ENCODE data around the gene PCBP3. TPM values are rescaled to one million over a fixed set of nuclear protein-coding genes. Genes with fewer than 3 reads are reported as not detected.

Gene PCBP3
- total and polyA plus RNA-seq, 2 of the 8 experiments (the other 6 are each of a cell fraction or from before 2014, with no cell fraction given), result 3.5 to 6.3 TPM

DNA sequence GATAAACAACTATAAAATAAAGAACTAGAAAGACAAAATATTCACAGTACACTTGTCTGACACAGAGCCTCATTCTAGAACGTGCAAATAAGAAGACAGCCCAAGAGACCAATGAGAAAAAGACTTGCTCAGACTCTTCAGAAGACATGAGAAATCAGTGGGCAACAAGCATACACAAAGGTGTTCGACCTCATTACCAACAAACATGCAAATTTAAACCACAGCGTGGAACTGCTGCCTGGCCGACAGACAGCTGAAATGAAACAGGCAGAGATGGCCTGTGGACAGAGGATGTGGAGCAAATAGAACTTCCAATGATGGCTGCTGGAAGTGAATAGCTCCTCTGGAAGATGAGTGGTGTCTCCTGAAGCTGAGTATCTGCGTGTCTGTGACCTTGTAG is 315.7 kb downstream of the PCBP3 start:
- no peak overlapping the region for H3K14ac ChIP-seq (ENCODE audit: insufficient read length)
- no peak overlapping the region for H2BK120ac ChIP-seq (replicated peaks; ENCODE audit: low read depth, low read length)
- H3K23ac ChIP-seq (ENCODE audit: insufficient read length), result no peak overlapping the region
- ChIA-PET CTCF (ENCODE audit: partially characterized antibody) (interaction anchor here (1.2 to 1.6 kb wide), 2 partner anchors 14 to 184 kb away, joined by 3 to 4 read pairs; no protein-coding TSS in a partner anchor), POLR2A (ENCODE audit: partially characterized antibody) (no interaction called here)
- H3K9me3 ChIP-seq (ENCODE audit: insufficient read depth in 2 of 2, low read depth in 1 of 2, low read length in 1 of 2), result peaks cover 36 to 46% of the 10 kb centered on the region in 2 experiments
- no peak for DNase-seq (ENCODE audit: low read depth in 1 of 2, low spot score in 2 of 2)
- no peak overlapping the region for H3K27ac ChIP-seq (ENCODE audit: low read depth, low read length)
- H2AFZ ChIP-seq (ENCODE audit: low read length), result no peak overlapping the region
- H3K4me1 ChIP-seq (replicated peaks in 1 of 4; ENCODE audit: control insufficient read depth in 3 of 4, insufficient read depth in 4 of 4, low read length in 3 of 4), result no peaks in the 10 kb centered on the region; a peak in 1 of 7 replicates
- no peaks in the 10 kb centered on the region for H3K36me3 ChIP-seq (ENCODE audit: control insufficient read depth in 2 of 4, insufficient read depth in 4 of 4, low read length in 3 of 4)
- H2BK12ac ChIP-seq (ENCODE audit: low read depth, low read length), result no peak overlapping the region
- no peaks in the 10 kb centered on the region for H3K79me2 ChIP-seq (ENCODE audit: control insufficient read depth in 1 of 2, insufficient read depth in 2 of 2, low read length in 2 of 2)
- H3K9ac ChIP-seq (replicated peaks in 1 of 4; ENCODE audit: extremely low read depth in 1 of 4, low read depth in 3 of 4, low read length in 3 of 4), result no peak overlapping the region
- no peak for FAIRE-seq
- WGBS, 2 experiments (ENCODE audit: extremely low coverage in 1 of 2, insufficient coverage in 1 of 2, insufficient read length in 1 of 2, insufficient replicate concordance in 2 of 2, low coverage in 1 of 2, low lambda C conversion rate in 2 of 2, missing lambda C conversion rate in 1 of 2), result 74% methylated on average over 5 of the region's 5 CpGs; no CpG with 5 or more reads in 1 of the 2 experiments
- no peaks in the 10 kb centered on the region for H3K79me1 ChIP-seq (ENCODE audit: low read depth, low read length)
- no peak overlapping the region for H3K18ac ChIP-seq (ENCODE audit: extremely low read depth, low read length)
- H3K27me3 ChIP-seq (replicated peaks in 1 of 4; ENCODE audit: control insufficient read depth in 3 of 4, extremely low read depth in 1 of 4, insufficient read depth in 3 of 4, low read length in 3 of 4), result no peaks in the 10 kb centered on the region
- H3K4ac ChIP-seq (replicated peaks; ENCODE audit: insufficient read length, low read depth, low read length), result no peak overlapping the region
- no peak overlapping the region for H3K56ac ChIP-seq (replicated peaks; ENCODE audit: insufficient read length, low read depth, low read length)
- no peaks in the 10 kb centered on the region for H4K20me1 ChIP-seq (replicated peaks in 1 of 2; ENCODE audit: control insufficient read depth in 1 of 2, insufficient read depth in 2 of 2, low read length in 2 of 2)
- no peak overlapping the region for H3K4me2 ChIP-seq (ENCODE audit: insufficient read depth in 1 of 2, low read depth in 2 of 2, low read length in 2 of 2)
- H2BK20ac ChIP-seq (ENCODE audit: low read length), result no peak overlapping the region
- no peak overlapping the region; the same call in 1 of the 2 replicates for H4K8ac ChIP-seq (ENCODE audit: extremely low read depth, insufficient read depth, low read length)
- H2BK15ac ChIP-seq (ENCODE audit: low read length), result no peak overlapping the region
- no peak overlapping the region for H3K4me3 ChIP-seq (ENCODE audit: extremely low read depth in 1 of 4, insufficient read depth in 2 of 4, low read depth in 3 of 4, low read length in 4 of 4)
- no peak overlapping the region for H4K91ac ChIP-seq (replicated peaks; ENCODE audit: insufficient read length, low read length)
- no peaks in the 10 kb centered on the region for H3K23me2 ChIP-seq (ENCODE audit: low read depth, low read length)
- H4K5ac ChIP-seq (ENCODE audit: insufficient read length, low read depth, low read length), result no peak overlapping the region
- H2BK5ac ChIP-seq (ENCODE audit: low read depth, low read length), result no peak overlapping the region
- H2AK5ac ChIP-seq (ENCODE audit: low read depth, low read length), result no peak overlapping the region
- TF ChIP-seq EZH2 (IDR thresholded peaks at IDR 0.05; ENCODE audit: low read depth, low read length, severe bottlenecking), result no peak
- no peak for TF ChIP-seq TBP (IDR thresholded peaks at IDR 0.05; ENCODE audit: low read depth, low read length)
- TF ChIP-seq TAF1 (IDR thresholded peaks at IDR 0.05; ENCODE audit: low read depth, low read length), result no peak
- no peak for TF ChIP-seq SP4 (IDR thresholded peaks at IDR 0.05; ENCODE audit: low read length)
- TF ChIP-seq TCF12 (IDR thresholded peaks at IDR 0.05; ENCODE audit: low read depth, low read length), result no peak
- no peak for TF ChIP-seq EGR1 (IDR thresholded peaks at IDR 0.05; ENCODE audit: borderline replicate concordance, low read depth, low read length)
- TF ChIP-seq, protein P1, sequence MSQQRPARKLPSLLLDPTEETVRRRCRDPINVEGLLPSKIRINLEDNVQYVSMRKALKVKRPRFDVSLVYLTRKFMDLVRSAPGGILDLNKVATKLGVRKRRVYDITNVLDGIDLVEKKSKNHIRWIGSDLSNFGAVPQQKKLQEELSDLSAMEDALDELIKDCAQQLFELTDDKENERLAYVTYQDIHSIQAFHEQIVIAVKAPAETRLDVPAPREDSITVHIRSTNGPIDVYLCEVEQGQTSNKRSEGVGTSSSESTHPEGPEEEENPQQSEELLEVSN (IDR thresholded peaks at IDR 0.05), result no peak
- no peak for TF ChIP-seq RXRA (IDR thresholded peaks at IDR 0.05; ENCODE audit: insufficient read depth, low read depth, low read length)
- TF ChIP-seq NANOG (IDR thresholded peaks at IDR 0.05; ENCODE audit: insufficient read depth, low read depth, low read length, poor library complexity, severe bottlenecking), result no peak
- TF ChIP-seq, protein P2, sequence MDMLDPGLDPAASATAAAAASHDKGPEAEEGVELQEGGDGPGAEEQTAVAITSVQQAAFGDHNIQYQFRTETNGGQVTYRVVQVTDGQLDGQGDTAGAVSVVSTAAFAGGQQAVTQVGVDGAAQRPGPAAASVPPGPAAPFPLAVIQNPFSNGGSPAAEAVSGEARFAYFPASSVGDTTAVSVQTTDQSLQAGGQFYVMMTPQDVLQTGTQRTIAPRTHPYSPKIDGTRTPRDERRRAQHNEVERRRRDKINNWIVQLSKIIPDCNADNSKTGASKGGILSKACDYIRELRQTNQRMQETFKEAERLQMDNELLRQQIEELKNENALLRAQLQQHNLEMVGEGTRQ (IDR thresholded peaks at IDR 0.05; ENCODE audit: low read length), result no peak
- TF ChIP-seq MAFK (IDR thresholded peaks at IDR 0.05; ENCODE audit: low read depth, low read length), result no peak
- no peak for TF ChIP-seq SIX5 (IDR thresholded peaks at IDR 0.05; ENCODE audit: low read depth, low read length)
- no peak for TF ChIP-seq SUZ12 (IDR thresholded peaks at IDR 0.05; ENCODE audit: low read length)
